HEK293 (cell line): ENCODE data around the gene ZNF334.

Source experiments
- GFI1B ChIP-seq: fragments of 450-650 bp; formaldehyde crosslinking; IDR thresholded peaks from 2 replicates; pipeline ENCODE4 v1.5.1; 2016; ENCODE audit warnings: missing biosample characterization, missing genetic modification characterization
- KLF1 ChIP-seq: fragments of 450-650 bp; formaldehyde crosslinking; IDR thresholded peaks from 2 replicates; pipeline ENCODE4 v1.5.1; 2016; ENCODE audit warnings: missing biosample characterization, missing genetic modification characterization
- KLF16 ChIP-seq: fragments of 450-650 bp; formaldehyde crosslinking; IDR thresholded peaks from 2 replicates; pipeline ENCODE4 v1.5.1; 2017; ENCODE audit warnings: missing biosample characterization, missing genetic modification characterization
- KLF7 ChIP-seq: fragments of 450-650 bp; formaldehyde crosslinking; IDR thresholded peaks from 2 replicates; pipeline ENCODE4 v1.5.1; 2016; ENCODE audit warnings: missing biosample characterization, missing genetic modification characterization, borderline replicate concordance
- OVOL3 ChIP-seq: fragments of 450-650 bp; formaldehyde crosslinking; IDR thresholded peaks from 2 replicates; pipeline ENCODE4 v1.5.1; 2016; ENCODE audit warnings: missing biosample characterization, missing genetic modification characterization
- SETDB1 ChIP-seq: IDR thresholded peaks from one replicate; pipeline ENCODE4 v1.6.1; 2017; ENCODE audit warnings: mild to moderate bottlenecking, low read length, moderate library complexity, mixed read lengths; ENCODE audit not compliant: insufficient read length
- TRIM28 ChIP-seq: IDR thresholded peaks from 2 replicates; pipeline ENCODE4 v1.6.1; 2011; ENCODE audit warnings: low read length, control low read depth, borderline replicate concordance
- ZBTB1 ChIP-seq: fragments of 450-650 bp; formaldehyde crosslinking; IDR thresholded peaks from 2 replicates; pipeline ENCODE4 v1.5.1; 2016; ENCODE audit warnings: missing biosample characterization, missing genetic modification characterization
- ZBTB11 ChIP-seq: fragments of 450-650 bp; formaldehyde crosslinking; conservative IDR thresholded peaks from 2 replicates; pipeline ENCODE4 v1.5.1; 2016; ENCODE audit warnings: low read depth, missing biosample characterization, missing genetic modification characterization
- ZBTB20 ChIP-seq: fragments of 450-650 bp; formaldehyde crosslinking; IDR thresholded peaks from 2 replicates; pipeline ENCODE4 v1.5.1; 2016; ENCODE audit warnings: missing biosample characterization, missing genetic modification characterization
- ZBTB44 ChIP-seq: fragments of 450-650 bp; IDR thresholded peaks from 2 replicates; pipeline ENCODE4 v1.5.1; 2018; ENCODE audit warnings: missing biosample characterization, mild to moderate bottlenecking, missing genetic modification characterization
- ZBTB8A ChIP-seq: fragments of 450-650 bp; formaldehyde crosslinking; IDR thresholded peaks from 2 replicates; pipeline ENCODE4 v1.5.1; 2016; ENCODE audit warnings: missing biosample characterization, missing genetic modification characterization
- ZNF10 ChIP-seq: fragments of 450-650 bp; formaldehyde crosslinking; IDR thresholded peaks from 2 replicates; pipeline ENCODE4 v1.5.1; 2017; ENCODE audit warnings: missing biosample characterization, missing genetic modification characterization
- ZNF146 ChIP-seq: fragments of 450-650 bp; formaldehyde crosslinking; IDR thresholded peaks from 2 replicates; pipeline ENCODE4 v1.5.1; 2016; ENCODE audit warnings: missing biosample characterization, missing genetic modification characterization
- ZNF19 ChIP-seq: fragments of 450-650 bp; formaldehyde crosslinking; IDR thresholded peaks from 2 replicates; pipeline ENCODE4; 2016; ENCODE audit warnings: missing biosample characterization, missing genetic modification characterization, low read depth
- ZNF211 ChIP-seq: fragments of 450-650 bp; formaldehyde crosslinking; IDR thresholded peaks from 2 replicates; pipeline ENCODE4 v1.5.1; 2016; ENCODE audit warnings: low read depth, missing biosample characterization, missing genetic modification characterization
- ZNF416 ChIP-seq: fragments of 450-650 bp; formaldehyde crosslinking; IDR thresholded peaks from 2 replicates; pipeline ENCODE4 v1.5.1; 2016; ENCODE audit warnings: missing biosample characterization, missing genetic modification characterization
- ZNF585B ChIP-seq: fragments of 450-650 bp; formaldehyde crosslinking; IDR thresholded peaks from 2 replicates; pipeline ENCODE4 v1.5.1; 2016; ENCODE audit warnings: missing biosample characterization, missing genetic modification characterization
- ZNF624 ChIP-seq: fragments of 450-650 bp; formaldehyde crosslinking; IDR thresholded peaks from 2 replicates; pipeline ENCODE4 v1.5.1; 2017; ENCODE audit warnings: missing biosample characterization, missing genetic modification characterization
- ZNF629 ChIP-seq: fragments of 450-650 bp; formaldehyde crosslinking; IDR thresholded peaks from 2 replicates; pipeline ENCODE4 v1.5.1; 2017; ENCODE audit warnings: missing biosample characterization, missing genetic modification characterization
- ZNF654 ChIP-seq: fragments of 450-650 bp; formaldehyde crosslinking; IDR thresholded peaks from 2 replicates; pipeline ENCODE4 v1.5.1; 2016; ENCODE audit warnings: low read depth, missing biosample characterization, missing genetic modification characterization
- ZNF658 ChIP-seq: fragments of 450-650 bp; formaldehyde crosslinking; IDR thresholded peaks from 2 replicates; pipeline ENCODE4; 2016; ENCODE audit warnings: missing biosample characterization, missing genetic modification characterization
- ZNF692 ChIP-seq: fragments of 450-650 bp; formaldehyde crosslinking; IDR thresholded peaks from 2 replicates; pipeline ENCODE4 v1.5.1; 2016; ENCODE audit warnings: missing biosample characterization, missing genetic modification characterization
- ZNF830 ChIP-seq: fragments of 450-650 bp; IDR thresholded peaks from 2 replicates; pipeline ENCODE4 v1.5.0; 2018; ENCODE audit warnings: missing biosample characterization, missing genetic modification characterization, low read depth, mild to moderate bottlenecking, moderate library complexity
- ZSCAN30 ChIP-seq: fragments of 450-650 bp; IDR thresholded peaks from 2 replicates; pipeline ENCODE4 v1.5.1; 2018; ENCODE audit warnings: missing biosample characterization, mild to moderate bottlenecking, missing genetic modification characterization, moderate library complexity
- ZXDB ChIP-seq: fragments of 450-650 bp; formaldehyde crosslinking; IDR thresholded peaks from 2 replicates; pipeline ENCODE4 v1.5.1; 2016; ENCODE audit warnings: missing biosample characterization, missing genetic modification characterization
- TF ChIP-seq, protein P1 (sequence below): fragments of 450-650 bp; formaldehyde crosslinking; IDR thresholded peaks from 2 replicates; pipeline ENCODE4 v1.5.1; 2016; ENCODE audit warnings: missing biosample characterization, missing genetic modification characterization
- TF ChIP-seq, protein P2 (sequence below): fragments of 450-650 bp; formaldehyde crosslinking; IDR thresholded peaks from 2 replicates; pipeline ENCODE4 v1.5.1; 2016; ENCODE audit warnings: missing biosample characterization, missing genetic modification characterization
- TF ChIP-seq, protein P3 (sequence below): fragments of 450-650 bp; formaldehyde crosslinking; IDR thresholded peaks from 2 replicates; pipeline ENCODE4 v1.5.1; 2016; ENCODE audit warnings: missing biosample characterization, missing genetic modification characterization

ZNF334 gene

DNA sequence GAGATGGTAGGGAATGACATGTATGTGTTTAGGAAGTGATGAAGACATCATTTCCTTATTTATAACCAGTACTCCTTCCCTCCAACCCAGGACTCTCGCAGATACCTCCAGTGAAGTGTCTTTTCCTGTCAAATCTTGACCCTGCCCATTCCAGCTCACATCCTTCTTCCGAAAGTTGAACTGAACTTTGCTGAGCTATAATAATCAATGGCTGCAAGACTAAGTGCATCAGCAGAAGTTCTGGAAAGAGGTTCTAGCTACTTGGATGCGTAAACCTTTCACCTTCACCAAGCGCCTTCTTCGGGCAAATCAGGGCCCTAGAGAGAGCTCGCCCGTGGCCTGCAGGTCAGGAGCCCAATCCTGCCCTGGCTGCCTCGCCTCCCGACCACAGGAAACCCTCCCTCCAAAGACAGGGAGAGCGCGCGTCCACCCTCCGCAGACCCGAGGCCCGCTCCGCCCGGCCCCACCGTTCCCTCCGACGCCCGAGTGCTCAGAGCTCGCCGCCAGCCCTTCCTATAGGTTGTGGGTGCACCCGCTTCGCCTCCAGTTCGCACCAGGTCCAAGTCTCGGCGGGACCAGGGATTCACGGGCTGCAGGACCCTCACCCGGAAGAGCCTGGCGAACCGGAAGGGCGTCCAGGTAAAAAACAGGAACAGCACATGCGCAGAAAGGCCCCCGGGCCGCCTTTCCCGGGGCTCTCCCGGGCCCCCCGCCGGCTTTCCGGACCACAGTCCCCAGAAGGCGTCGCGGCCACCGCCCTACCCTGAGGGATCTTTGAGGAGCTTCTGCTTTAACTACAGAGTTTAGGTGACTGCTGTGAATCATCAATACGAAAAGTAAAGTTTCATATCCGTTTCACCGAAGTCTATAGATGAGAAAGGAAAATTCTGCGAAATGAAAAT lies at the start of gene ZNF334 (continued):
- TF ChIP-seq KLF7 (tag by site-specific recombination) (peak; percentile 80), ZBTB20 (tag by site-specific recombination) (peak; percentile 83), ZNF10 (no peak), KLF16 (tag by site-specific recombination) (peak; percentile 65; the same call in 1 of the 2 replicates), ZNF629 (tag by site-specific recombination) (peak; percentile 18; the same call in 1 of the 2 replicates), ZNF19 (tag by site-specific recombination) (no peak), ZNF658 (tag by site-specific recombination) (no peak), ZSCAN30 (tag by site-specific recombination) (no peak), ZNF211 (tag by site-specific recombination) (no peak), ZNF416 (no peak), ZXDB (peak; percentile 83), SETDB1 (no peak), OVOL3 (tag by site-specific recombination) (no peak), ZNF146 (tag by site-specific recombination) (no peak), ZNF624 (tag by site-specific recombination) (no peak), KLF1 (tag by site-specific recombination) (peak; percentile 35; the same call in 1 of the 2 replicates), ZBTB44 (tag by site-specific recombination) (no peak), ZNF692 (tag by site-specific recombination) (peak; percentile 50; the same call in 1 of the 2 replicates), ZBTB1 (no peak), ZNF654 (tag by site-specific recombination) (no peak), GFI1B (tag by site-specific recombination) (no peak), ZNF585B (tag by site-specific recombination) (no peak), TRIM28 (no peak), ZNF830 (tag by site-specific recombination) (no peak), ZBTB11 (peak; percentile 96), ZBTB8A (tag by site-specific recombination) (peak; percentile 87)
- TF ChIP-seq, protein P1, sequence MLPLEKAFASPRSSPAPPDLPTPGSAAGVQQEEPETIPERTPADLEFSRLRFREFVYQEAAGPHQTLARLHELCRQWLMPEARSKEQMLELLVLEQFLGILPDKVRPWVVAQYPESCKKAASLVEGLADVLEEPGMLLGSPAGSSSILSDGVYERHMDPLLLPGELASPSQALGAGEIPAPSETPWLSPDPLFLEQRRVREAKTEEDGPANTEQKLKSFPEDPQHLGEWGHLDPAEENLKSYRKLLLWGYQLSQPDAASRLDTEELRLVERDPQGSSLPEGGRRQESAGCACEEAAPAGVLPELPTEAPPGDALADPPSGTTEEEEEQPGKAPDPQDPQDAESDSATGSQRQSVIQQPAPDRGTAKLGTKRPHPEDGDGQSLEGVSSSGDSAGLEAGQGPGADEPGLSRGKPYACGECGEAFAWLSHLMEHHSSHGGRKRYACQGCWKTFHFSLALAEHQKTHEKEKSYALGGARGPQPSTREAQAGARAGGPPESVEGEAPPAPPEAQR (tag by site-specific recombination), result no peak
- TF ChIP-seq, protein P2, sequence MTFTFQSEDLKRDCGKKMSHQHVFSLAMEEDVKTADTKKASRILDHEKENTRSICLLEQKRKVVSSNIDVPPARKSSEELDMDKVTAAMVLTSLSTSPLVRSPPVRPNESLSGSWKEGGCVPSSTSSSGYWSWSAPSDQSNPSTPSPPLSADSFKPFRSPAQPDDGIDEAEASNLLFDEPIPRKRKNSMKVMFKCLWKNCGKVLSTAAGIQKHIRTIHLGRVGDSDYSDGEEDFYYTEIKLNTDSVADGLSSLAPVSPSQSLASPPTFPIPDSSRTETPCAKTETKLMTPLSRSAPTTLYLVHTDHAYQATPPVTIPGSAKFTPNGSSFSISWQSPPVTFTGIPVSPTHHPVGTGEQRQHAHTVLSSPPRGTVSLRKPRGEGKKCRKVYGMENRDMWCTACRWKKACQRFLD, result no peak
- TF ChIP-seq, protein P3, sequence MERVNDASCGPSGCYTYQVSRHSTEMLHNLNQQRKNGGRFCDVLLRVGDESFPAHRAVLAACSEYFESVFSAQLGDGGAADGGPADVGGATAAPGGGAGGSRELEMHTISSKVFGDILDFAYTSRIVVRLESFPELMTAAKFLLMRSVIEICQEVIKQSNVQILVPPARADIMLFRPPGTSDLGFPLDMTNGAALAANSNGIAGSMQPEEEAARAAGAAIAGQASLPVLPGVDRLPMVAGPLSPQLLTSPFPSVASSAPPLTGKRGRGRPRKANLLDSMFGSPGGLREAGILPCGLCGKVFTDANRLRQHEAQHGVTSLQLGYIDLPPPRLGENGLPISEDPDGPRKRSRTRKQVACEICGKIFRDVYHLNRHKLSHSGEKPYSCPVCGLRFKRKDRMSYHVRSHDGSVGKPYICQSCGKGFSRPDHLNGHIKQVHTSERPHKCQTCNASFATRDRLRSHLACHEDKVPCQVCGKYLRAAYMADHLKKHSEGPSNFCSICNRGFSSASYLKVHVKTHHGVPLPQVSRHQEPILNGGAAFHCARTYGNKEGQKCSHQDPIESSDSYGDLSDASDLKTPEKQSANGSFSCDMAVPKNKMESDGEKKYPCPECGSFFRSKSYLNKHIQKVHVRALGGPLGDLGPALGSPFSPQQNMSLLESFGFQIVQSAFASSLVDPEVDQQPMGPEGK (tag by site-specific recombination), result peak; percentile 73
